ENCODE results near the gene CIART.

Gene CIART

GRCh38 chr1:150332651-150333290, 50.4 kb downstream of the CIART start:
- FAIRE-seq, result no peak

More at GRCh38 chr1:150332651-150333290, 50.4 kb downstream of the CIART start:
- DNase-seq (ENCODE audit: insufficient read length), result no peak
- TF ChIP-seq POLR2A (IDR thresholded peaks at IDR 0.05; ENCODE audit: low read depth, low read length) (no peak), POLR2AphosphoS5 (IDR thresholded peaks at IDR 0.05; ENCODE audit: low read depth, low read length) (no peak), TAF1 (IDR thresholded peaks at IDR 0.05; ENCODE audit: borderline replicate concordance, low read depth, low read length) (no peak)

Measured in GM12892 (cell line).